C1 segment of cervical spinal cord (tissue), 14 donors: Measurements from ENCODE around the gene KCNK5.

Experiments used
- DNase-seq, 14 donors: peaks; one replicate each; lab custom pipeline; 2025; lab: John Stamatoyannopoulos, UW

KCNK5 gene

GRCh38 chr6:39215640-39216158, 13.6 kb downstream of the KCNK5 start:
- DNase-seq = no peak

- no peak for DNase-seq
Observed at GRCh38 chr6:39214846-39215639, 14.2 kb downstream of the KCNK5 start.

GRCh38 chr6:39214120-39214813, 15.0 kb downstream of the KCNK5 start:
- no peak for DNase-seq

GRCh38 chr6:39213195-39213920, 15.9 kb downstream of the KCNK5 start:
- DNase-seq = no peak

- DNase-seq = no peak
Observed at GRCh38 chr6:39211183-39211582, 18.1 kb downstream of the KCNK5 start.

- no peak for DNase-seq
Observed at GRCh38 chr6:39210450-39210849, 18.8 kb downstream of the KCNK5 start.

GRCh38 chr6:39209911-39210310, 19.4 kb downstream of the KCNK5 start:
- no peak for DNase-seq

- DNase-seq = no peak
Observed at GRCh38 chr6:39209360-39209811, 19.9 kb downstream of the KCNK5 start.

GRCh38 chr6:39208223-39208739, 21.0 kb downstream of the KCNK5 start:
- no peak for DNase-seq

GRCh38 chr6:39207416-39208222, 21.7 kb downstream of the KCNK5 start:
- DNase-seq = no peak

- DNase-seq = no peak
Observed at GRCh38 chr6:39206250-39206721, 23.0 kb downstream of the KCNK5 start.

- no peak for DNase-seq
Observed at GRCh38 chr6:39204646-39205244, 24.5 kb downstream of the KCNK5 start.

- no peak for DNase-seq
Observed at GRCh38 chr6:39204160-39204495, 25.1 kb downstream of the KCNK5 start.

- DNase-seq = no peak
Observed at GRCh38 chr6:39203436-39204159, 25.7 kb downstream of the KCNK5 start.

- no peak for DNase-seq
Observed at GRCh38 chr6:39202166-39202565, 27.1 kb downstream of the KCNK5 start.

- no peak for DNase-seq
Observed at GRCh38 chr6:39200498-39201020, 28.7 kb downstream of the KCNK5 start.

- no peak for DNase-seq
Observed at GRCh38 chr6:39199976-39200375, 29.3 kb downstream of the KCNK5 start.

GRCh38 chr6:39199231-39199940, 29.9 kb downstream of the KCNK5 start:
- DNase-seq = no peak

GRCh38 chr6:39198528-39198927, 30.7 kb downstream of the KCNK5 start:
- DNase-seq = no peak
